Endothelial cell of umbilical vein (primary cell): ENCODE measurements around the gene STIMATE.

ENCODE experiments used
- CTCF ChIP-seq, 2 donors: IDR thresholded peaks; 1 replicate in 1 of 2; 2 replicates in 1 of 2; pipeline ENCODE4 v1.5.1; 2011; ENCODE audit warnings: low read length in 2 of 2, mild to moderate bottlenecking in 2 of 2, moderate library complexity in 2 of 2, control low read depth in 1 of 2, inconsistent platforms in 1 of 2, low read depth in 1 of 2; ENCODE audit not compliant: insufficient read depth in 1 of 2; ENCODE audit errors: extremely low read depth in 1 of 2
- EZH2 ChIP-seq: IDR thresholded peaks from 2 replicates; pipeline ENCODE4 v1.6.1; 2012; ENCODE audit warnings: borderline replicate concordance, low read depth, mild to moderate bottlenecking, moderate library complexity, low read length, inconsistent platforms; ENCODE audit not compliant: severe bottlenecking
- FOS ChIP-seq: IDR thresholded peaks from 2 replicates; pipeline ENCODE4 v1.6.1; 2011; ENCODE audit warnings: mild to moderate bottlenecking, low read length, moderate library complexity, borderline replicate concordance; ENCODE audit not compliant: insufficient read depth
- GATA2 ChIP-seq: IDR thresholded peaks from 2 replicates; pipeline ENCODE4 v1.7.0; 2011; ENCODE audit warnings: low read depth, mild to moderate bottlenecking, moderate library complexity, mixed read lengths, low read length; ENCODE audit not compliant: insufficient read length, insufficient read depth
- JUN ChIP-seq: IDR thresholded peaks from 2 replicates; pipeline ENCODE4 v1.6.1; 2011; ENCODE audit warnings: borderline replicate concordance, low read depth; ENCODE audit not compliant: insufficient read length, insufficient read depth
- MAX ChIP-seq: IDR thresholded peaks from 2 replicates; pipeline ENCODE4 v1.6.1; 2011; ENCODE audit not compliant: insufficient read depth, insufficient read length
- MYC ChIP-seq: IDR thresholded peaks from one replicate; pipeline ENCODE4 v1.6.1; 2011; ENCODE audit warnings: mild to moderate bottlenecking, low read depth, low read length
- POLR2A ChIP-seq: IDR thresholded peaks from 2 replicates; pipeline ENCODE4 v1.6.1; 2012; ENCODE audit warnings: low read depth, mild to moderate bottlenecking, control low read depth, low read length
- POLR2AphosphoS5 ChIP-seq: IDR thresholded peaks from 2 replicates; pipeline ENCODE4 v1.6.1; 2012; ENCODE audit warnings: low read depth, mild to moderate bottlenecking, control low read depth, low read length, moderate library complexity; ENCODE audit not compliant: insufficient read depth

DNA sequence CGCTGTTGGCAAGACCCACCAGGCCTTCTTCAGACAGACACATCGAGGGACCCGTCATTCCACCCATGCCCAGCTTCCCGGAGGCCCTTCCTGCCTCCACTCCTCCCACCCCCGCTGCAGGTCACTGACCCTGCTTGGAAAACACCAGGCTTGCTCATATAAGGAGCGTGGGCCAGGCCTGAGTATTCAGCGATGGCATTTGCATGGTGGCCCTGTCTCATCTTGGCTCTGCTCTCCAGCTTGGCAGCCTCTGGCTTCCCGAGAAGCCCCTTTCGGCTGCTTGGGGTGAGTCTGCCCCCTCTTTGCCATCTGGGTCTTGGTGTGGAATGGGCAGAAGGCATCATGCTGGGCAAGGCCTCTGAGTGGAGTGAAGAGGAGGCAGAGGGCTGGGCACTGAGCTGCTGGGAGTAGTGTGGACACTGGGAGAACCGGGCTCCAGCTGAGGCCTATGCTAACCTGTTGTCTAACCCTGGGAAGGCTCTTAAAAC, 102.7 kb downstream of the STIMATE start, which contains the start of gene ITIH3:
- TF ChIP-seq CTCF (IDR thresholded peaks at IDR 0.05; ENCODE audit: extremely low read depth in 1 of 2, insufficient read depth in 1 of 2, low read depth in 1 of 2, low read length in 2 of 2) (no peak), POLR2A (no peak), MYC (no peak), JUN (no peak), FOS (no peak), POLR2AphosphoS5 (no peak), EZH2 (no peak), GATA2 (no peak), MAX (no peak)
